Nephron (organoid): Measurements from ENCODE around the gene FUBP1.

ENCODE experiments used
- H3K27ac Mint-ChIP-seq, 3 experiments: 2 replicates each; pipeline ENCODE4 v1.8.0; 2020; ENCODE audit warnings: mixed read lengths in 3 of 3, mild to moderate bottlenecking in 2 of 3, moderate library complexity in 1 of 3
- H3K27me3 Mint-ChIP-seq: 2 replicates; pipeline ENCODE4 v1.8.0; 2021; ENCODE audit warnings: low read depth, mild to moderate bottlenecking, moderate library complexity, mixed read lengths
- H3K36me3 Mint-ChIP-seq: 2 replicates; pipeline ENCODE4 v1.8.0; 2020; ENCODE audit warnings: low read depth, mixed read lengths
- H3K4me1 Mint-ChIP-seq: 2 replicates; pipeline ENCODE4 v1.8.0; 2020; ENCODE audit warnings: mixed read lengths
- H3K4me3 Mint-ChIP-seq, 3 experiments: 2 replicates each; pipeline ENCODE4 v1.8.0; 2020; ENCODE audit warnings: mild to moderate bottlenecking in 3 of 3, mixed read lengths in 3 of 3, moderate library complexity in 2 of 3
- H3K9me3 Mint-ChIP-seq: 2 replicates; pipeline ENCODE4 v1.8.0; 2020; ENCODE audit warnings: mixed read lengths
- TF ChIP-seq, protein P1 (sequence below), 3 experiments: fragments of 200-600 bp; sonication (generic); IDR thresholded peaks; one replicate each; pipeline ENCODE4 v1.5.0; 2021; ENCODE audit warnings: antibody characterized with exemption in 3 of 3; ENCODE audit not compliant: unreplicated experiment in 3 of 3

FUBP1 gene

DNA sequence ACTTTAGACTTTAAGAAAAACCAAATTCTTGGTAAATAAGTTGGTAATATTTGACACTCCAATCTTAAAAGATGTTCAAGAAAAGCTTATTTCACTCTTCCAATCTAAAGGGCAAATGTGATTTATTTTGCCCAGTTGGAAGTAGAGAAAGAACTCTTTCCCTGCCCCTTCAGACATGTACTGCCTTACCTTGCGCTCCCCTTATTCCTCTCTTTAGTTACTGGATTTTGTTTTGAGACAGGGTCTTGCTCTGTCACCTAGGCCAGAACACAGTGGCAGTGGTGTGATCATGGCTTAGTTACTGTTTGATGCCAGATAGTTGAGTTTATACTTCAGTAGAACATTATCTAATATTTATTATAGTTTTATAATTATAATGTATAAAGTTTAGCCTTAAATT, 27.5 kb downstream of the FUBP1 start:
- H3K27ac Mint-ChIP-seq, result peak overlapping the region in 2 of 3 experiments; percentile 18 to 20
- H3K36me3 Mint-ChIP-seq, result peaks cover 66% of the 10 kb centered on the region
- H3K27me3 Mint-ChIP-seq, result no peaks in the 10 kb centered on the region
- no peaks in the 10 kb centered on the region for H3K4me1 Mint-ChIP-seq
- TF ChIP-seq, protein P1, sequence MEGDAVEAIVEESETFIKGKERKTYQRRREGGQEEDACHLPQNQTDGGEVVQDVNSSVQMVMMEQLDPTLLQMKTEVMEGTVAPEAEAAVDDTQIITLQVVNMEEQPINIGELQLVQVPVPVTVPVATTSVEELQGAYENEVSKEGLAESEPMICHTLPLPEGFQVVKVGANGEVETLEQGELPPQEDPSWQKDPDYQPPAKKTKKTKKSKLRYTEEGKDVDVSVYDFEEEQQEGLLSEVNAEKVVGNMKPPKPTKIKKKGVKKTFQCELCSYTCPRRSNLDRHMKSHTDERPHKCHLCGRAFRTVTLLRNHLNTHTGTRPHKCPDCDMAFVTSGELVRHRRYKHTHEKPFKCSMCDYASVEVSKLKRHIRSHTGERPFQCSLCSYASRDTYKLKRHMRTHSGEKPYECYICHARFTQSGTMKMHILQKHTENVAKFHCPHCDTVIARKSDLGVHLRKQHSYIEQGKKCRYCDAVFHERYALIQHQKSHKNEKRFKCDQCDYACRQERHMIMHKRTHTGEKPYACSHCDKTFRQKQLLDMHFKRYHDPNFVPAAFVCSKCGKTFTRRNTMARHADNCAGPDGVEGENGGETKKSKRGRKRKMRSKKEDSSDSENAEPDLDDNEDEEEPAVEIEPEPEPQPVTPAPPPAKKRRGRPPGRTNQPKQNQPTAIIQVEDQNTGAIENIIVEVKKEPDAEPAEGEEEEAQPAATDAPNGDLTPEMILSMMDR (IDR thresholded peaks at IDR 0.05; ENCODE audit: unreplicated experiment in 3 of 3), result no peak
- no peak overlapping the region for H3K4me3 Mint-ChIP-seq
- no peaks in the 10 kb centered on the region for H3K9me3 Mint-ChIP-seq

DNA sequence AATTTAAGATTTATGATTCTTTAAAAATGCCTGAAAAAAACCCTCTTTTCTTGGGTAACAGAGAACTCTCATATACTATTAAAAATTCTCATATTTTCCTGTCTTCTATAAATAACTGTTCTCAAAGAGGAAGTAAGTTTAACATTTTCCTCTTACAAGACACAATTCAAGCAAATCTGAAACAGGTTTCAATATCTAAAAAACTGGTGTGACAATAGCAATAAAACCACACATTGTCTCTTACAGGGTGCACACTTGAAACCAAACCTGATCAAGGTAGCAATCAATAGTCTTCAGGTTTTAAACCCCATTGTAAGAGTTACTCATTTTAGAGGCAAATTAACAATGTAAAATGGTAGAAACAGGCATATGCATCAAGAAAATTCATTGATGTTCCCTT, 28.0 kb downstream of the FUBP1 start:
- H3K27ac Mint-ChIP-seq, result no peak overlapping the region
- H3K4me1 Mint-ChIP-seq, result no peaks in the 10 kb centered on the region
- H3K27me3 Mint-ChIP-seq, result no peaks in the 10 kb centered on the region
- peaks cover 66% of the 10 kb centered on the region for H3K36me3 Mint-ChIP-seq
- TF ChIP-seq, protein P1 (IDR thresholded peaks at IDR 0.05; ENCODE audit: unreplicated experiment in 3 of 3), result no peak
- no peak overlapping the region for H3K4me3 Mint-ChIP-seq
- no peaks in the 10 kb centered on the region for H3K9me3 Mint-ChIP-seq

DNA sequence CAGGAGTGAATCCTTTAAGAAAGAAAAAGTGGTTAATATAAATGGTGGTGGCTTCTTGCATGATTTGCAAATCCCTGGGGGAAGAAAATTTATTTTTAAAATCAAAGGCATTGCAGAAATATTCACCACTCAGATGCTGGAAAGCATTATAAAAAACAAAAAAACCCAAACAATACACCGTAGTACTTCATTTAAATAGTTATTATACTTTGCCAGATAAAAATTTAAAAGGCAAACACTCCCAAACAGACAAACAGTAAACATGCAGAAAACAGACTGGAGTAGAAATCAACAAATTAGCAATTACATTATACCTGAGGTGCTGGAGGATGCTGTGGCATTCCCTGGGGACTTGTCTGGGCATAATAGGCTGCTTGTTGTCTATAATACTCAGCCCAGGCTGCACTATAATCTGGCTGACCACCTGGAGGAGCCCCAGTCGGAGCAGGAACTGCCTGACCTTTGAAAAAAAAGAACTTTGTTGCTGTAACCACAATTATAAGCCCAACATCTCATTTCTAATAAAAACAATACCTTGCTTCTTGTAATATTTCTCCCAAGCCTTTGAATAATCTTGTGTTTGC, 29.9 kb downstream of the FUBP1 start:
- Mint-ChIP-seq H3K4me3 (no peak overlapping the region), H3K36me3 (peaks cover 67% of the 10 kb centered on the region), H3K9me3 (no peaks in the 10 kb centered on the region), H3K27me3 (no peaks in the 10 kb centered on the region), H3K27ac (no peak overlapping the region), H3K4me1 (no peaks in the 10 kb centered on the region)
- TF ChIP-seq, protein P1 (IDR thresholded peaks at IDR 0.05; ENCODE audit: unreplicated experiment in 3 of 3), result peak in 1 of 3 experiments; percentile 9

DNA sequence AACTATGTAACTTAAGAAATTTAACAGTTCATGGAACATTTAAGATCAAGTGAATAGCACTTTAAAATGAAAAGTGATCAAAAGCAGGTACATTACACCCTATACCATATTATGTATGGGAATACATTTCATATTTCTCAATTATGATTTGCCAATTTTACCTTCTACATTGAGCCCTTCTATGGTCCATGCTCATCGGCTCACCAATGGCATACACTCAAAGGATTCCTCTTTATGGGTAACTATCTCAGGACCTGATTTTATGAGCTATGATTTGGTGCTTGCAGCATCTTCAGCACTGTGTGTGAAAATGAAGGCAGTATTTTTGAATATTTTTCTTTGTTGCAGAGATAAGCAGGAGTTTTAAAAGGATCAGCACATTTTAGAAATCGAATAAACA, 33.5 kb downstream of the FUBP1 start:
- Mint-ChIP-seq H3K27ac (no peak overlapping the region), H3K9me3 (no peaks in the 10 kb centered on the region), H3K4me1 (no peaks in the 10 kb centered on the region), H3K4me3 (no peak overlapping the region), H3K27me3 (no peaks in the 10 kb centered on the region), H3K36me3 (peaks cover 68% of the 10 kb centered on the region)
- TF ChIP-seq, protein P1 (IDR thresholded peaks at IDR 0.05; ENCODE audit: unreplicated experiment in 3 of 3), result no peak

DNA sequence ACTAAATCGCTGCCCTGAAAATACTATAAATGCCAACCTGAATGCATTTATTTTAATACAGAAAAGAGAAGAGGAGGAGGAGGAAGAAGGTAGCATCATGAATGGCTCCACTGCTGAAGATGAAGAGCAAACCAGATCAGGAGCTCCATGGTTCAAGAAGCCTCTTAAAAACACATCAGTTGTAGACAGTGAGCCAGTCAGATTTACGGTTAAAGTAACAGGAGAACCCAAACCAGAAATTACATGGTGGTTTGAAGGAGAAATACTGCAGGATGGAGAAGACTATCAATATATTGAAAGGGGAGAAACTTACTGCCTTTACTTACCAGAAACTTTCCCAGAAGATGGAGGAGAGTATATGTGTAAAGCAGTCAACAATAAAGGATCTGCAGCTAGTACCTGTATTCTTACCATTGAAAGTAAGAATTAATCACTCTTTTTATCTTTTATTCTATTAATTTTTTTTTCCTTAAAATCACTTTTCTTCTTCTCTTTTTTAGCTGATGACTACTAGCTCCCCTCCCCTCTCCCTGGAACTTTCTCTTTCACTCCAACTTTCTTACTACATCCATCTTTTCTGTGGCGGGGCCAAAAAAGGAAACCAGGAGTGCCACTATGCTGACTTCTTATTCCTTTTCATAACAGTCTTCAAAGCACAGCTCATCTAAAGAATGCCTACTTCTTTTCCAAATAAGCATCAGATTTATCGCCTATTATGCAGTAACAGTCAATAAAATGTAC, 36.3 kb downstream of the FUBP1 start:
- Mint-ChIP-seq H3K27ac (peak overlapping the region in 1 of 3 experiments; percentile 9), H3K27me3 (no peaks in the 10 kb centered on the region), H3K4me3 (no peak overlapping the region), H3K36me3 (peaks cover 70% of the 10 kb centered on the region), H3K4me1 (no peaks in the 10 kb centered on the region), H3K9me3 (no peaks in the 10 kb centered on the region)
- TF ChIP-seq, protein P1 (IDR thresholded peaks at IDR 0.05; ENCODE audit: unreplicated experiment in 3 of 3), result no peak
